Stimulated activated CD4-positive, alpha-beta T cell treated with anti-CD3 and anti-CD28 coated beads, Interleukin-12 subunit alpha, Interleukin-12 subunit beta, amount 100 ng/mL, for 4 hours (primary cell): Measurements from ENCODE around the gene RNF180.

ENCODE experiments used
- DNase-seq: peaks from one replicate; pipeline ENCODE4 v3.0.0-alpha.2; 2020

The RNF180 gene, protein sequence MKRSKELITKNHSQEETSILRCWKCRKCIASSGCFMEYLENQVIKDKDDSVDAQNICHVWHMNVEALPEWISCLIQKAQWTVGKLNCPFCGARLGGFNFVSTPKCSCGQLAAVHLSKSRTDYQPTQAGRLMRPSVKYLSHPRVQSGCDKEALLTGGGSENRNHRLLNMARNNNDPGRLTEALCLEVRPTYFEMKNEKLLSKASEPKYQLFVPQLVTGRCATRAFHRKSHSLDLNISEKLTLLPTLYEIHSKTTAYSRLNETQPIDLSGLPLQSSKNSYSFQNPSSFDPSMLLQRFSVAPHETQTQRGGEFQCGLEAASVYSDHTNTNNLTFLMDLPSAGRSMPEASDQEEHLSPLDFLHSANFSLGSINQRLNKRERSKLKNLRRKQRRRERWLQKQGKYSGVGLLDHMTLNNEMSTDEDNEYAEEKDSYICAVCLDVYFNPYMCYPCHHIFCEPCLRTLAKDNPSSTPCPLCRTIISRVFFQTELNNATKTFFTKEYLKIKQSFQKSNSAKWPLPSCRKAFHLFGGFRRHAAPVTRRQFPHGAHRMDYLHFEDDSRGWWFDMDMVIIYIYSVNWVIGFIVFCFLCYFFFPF

DNA sequence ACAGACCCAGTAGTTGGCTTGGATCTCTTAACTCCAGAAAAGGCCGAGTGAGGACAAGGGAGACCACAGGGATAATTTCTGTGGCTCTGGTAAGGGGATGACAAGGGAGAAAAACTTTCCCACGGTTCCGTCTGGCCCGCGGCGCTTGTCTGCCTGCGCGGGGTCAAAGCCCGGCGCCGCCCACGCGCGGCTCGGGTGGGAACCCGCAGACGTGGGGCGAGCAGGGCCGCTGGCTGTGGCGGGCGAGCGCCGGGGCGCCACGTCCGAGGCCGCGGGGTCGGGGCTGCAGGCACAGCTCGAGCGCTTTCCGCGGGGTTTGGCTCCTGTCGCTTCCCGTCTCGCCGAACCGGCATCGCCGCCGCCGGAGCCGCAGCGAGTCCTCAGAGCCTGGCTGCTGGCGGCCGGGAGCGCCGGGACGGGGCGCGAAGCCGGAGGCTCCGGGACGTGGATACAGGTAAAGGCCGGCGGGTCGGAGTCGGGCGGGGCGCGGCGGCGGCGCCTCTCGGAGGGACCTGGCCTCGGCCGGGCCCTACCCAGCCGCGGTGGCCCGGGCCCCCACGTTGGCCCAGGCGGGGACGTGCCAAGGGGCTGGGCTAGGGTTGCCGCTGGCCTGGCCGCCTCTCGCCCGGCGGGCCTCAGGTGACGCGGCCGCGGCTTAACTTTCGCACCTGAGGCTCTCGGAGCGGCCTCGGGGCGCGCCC lies at the start of gene RNF180:
RNF180 (plus strand) TSS at position 344 of the 701 bp plus-strand sequence. CDS start 34,965 bp downstream, outside the sequence.
- no peak for DNase-seq

- no peak for DNase-seq
Observed at GRCh38 chr5:64125521-64125920, 40.1 kb upstream of the RNF180 start.

GRCh38 chr5:64126202-64126741 lies 39.4 kb upstream of the RNF180 start:
- no peak for DNase-seq

- no peak for DNase-seq
Observed at GRCh38 chr5:64140018-64140417, 25.6 kb upstream of the RNF180 start.

GRCh38 chr5:64144425-64145215 lies 21.0 kb upstream of the RNF180 start:
- no peak for DNase-seq

DNA sequence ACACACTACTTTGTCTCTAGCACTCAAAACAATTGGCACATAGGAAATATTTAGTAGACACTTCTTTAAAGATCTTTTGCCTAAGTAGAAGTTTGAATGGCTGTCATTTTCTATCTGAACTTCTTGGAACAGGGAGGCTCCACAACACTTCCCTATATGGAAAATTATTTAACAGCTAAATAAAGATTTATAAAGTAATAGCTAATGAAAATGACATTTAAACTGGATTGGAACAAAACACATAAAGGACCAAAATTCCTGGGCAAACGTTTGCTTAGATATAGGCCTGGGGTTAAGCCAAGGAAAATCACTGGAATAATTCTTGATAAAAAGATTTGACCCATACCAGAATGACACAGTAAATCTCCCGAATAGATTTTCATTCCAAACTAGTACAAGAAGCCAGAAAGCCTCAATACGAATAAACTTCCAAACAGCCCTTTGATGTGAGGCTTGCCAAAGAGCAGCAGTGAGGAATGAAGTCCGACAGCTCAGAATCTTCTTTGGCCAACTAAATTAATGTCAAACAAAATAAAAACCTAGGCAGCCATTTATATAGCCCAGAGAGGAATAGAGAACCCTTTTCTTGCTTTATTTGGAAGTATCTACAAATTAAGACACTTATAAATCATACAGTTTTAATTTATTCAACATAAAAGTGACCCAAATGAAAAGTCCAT lies 20.3 kb upstream of the RNF180 start:
- no peak for DNase-seq

DNA sequence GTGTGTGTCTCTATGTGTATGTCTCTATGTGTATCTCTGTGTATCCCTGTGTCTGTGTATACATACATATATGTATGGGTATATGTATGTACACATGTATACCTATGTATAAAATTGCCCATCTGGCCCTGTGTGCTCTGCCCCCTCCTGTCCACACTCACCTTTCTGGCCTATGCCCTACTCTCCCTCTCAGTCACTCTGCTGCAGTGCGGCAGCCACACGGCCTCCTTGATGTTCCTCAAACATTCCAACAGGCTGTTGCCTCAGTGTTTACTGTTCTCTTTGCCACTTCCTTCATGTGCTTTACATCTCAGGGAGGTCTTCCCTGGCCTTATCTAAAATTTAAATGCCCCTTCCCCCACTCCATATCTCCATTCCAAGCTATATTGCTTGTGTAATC lies 18.3 kb upstream of the RNF180 start:
- DNase-seq = no peak

- DNase-seq = no peak
Observed at GRCh38 chr5:64147849-64148441, 17.7 kb upstream of the RNF180 start.

DNA sequence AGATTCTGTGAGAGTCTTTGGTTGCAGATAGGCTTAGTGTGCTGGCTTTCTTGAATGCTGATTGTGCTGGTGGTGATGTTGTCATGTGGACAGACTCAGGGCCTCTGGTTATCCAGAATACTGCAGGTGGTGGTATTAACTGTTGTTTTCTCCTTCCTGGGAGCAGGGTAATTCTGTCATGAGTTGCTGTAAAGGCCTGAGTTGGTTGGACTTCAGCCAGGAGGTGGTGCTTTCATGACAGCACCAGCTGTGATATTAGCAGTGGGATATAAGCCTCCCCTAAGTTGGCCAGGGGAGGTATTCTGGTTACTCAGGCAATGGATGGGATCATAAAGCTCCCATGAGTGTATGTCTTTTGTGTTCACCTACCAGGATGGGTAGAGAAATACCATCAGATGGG lies 16.4 kb upstream of the RNF180 start:
- DNase-seq = no peak

DNA sequence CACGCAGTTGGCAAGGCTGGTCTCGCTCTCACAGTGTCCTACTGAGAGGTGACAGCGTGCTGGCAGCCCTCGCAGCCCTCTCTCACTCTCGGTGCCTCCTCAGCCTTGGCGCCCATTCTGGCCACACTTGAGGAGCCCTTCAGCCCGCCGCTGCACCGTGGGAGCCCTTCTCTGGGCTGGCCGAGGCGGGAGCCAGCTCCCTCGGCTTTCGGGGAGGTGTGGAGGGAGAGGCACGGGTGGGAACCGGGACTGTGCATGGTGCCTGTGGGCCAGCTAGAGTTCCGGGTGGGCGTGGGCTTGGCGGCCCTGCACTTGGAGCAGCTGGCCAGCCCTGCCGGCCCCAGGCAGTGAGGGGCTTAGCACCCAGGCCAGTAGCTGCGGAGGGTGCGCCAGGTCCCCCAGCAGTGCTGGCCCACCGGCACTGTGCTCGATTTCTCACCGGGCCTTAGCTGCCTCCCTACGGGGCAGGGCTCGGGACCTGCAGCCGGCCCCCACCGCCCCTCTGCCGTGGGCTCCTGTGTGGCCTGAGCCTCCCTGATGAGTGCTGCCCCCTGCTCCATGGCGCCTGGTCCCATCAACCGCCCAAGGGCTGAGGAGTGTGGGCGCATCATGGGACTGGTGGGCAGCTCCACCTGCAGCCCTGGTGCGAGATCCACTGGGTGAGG lies 15.7 kb upstream of the RNF180 start:
- no peak for DNase-seq

DNA sequence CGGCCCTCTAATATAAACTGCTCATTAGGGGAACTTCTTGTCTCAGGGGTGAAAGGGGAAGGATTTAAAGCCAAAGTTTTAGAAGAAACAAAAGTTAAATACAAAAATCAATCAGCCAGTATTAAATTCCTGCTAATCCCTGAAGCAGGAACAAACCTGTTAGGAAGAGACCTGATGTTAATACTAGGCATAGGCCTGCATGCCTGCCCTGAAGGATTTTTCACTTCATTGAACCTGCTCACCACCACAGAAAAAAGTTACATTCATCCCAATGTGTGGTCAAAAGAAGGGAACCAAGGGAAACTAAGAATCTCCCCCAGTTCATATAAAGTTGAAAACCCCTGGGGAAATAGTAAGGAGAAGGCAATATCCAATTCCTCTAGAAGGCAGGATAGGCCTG lies 9.4 kb upstream of the RNF180 start:
- DNase-seq = no peak

DNA sequence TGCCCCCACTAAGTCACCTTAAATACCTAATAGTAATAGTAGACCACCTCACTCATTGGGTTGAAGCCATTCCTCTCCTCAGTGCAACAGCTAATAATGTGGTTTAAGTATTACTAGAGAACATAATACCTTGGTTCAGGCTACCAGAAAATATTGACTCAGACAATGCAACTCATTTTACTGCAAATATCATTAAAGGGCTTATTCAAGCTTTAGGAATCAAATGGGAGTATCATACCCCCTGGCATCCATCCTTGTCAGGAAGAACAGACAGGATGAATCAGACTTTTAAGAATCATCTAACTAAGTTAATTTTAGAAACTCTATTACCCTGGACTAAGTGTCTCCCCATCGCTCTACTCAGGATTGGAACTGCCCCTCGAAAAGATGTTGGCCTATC lies 6.8 kb upstream of the RNF180 start:
- no peak for DNase-seq

DNA sequence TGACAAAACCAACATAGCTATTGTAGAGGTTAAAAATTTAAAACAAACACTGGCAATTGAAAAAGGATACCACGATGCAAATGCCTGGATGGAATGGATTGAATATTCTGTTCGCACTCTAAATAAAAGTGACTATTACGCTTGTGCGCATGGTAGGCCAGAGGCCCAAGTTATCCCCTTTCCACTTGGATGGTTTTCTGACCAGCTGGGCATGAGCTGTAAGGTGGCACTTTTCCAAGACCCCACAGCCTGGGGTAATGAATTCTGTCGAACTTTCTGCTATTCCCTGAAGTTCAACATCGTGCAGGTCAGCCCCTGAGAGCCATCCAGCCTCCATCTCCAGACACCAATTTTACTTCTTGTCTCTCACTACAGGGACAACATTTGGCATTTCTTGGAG lies 5.4 kb upstream of the RNF180 start:
- DNase-seq = no peak

- no peak for DNase-seq
Observed at GRCh38 chr5:64161420-64161819, 4.2 kb upstream of the RNF180 start.

- DNase-seq = no peak
Observed at GRCh38 chr5:64163135-64163534, 2.5 kb upstream of the RNF180 start.

GRCh38 chr5:64163746-64164145 lies 1.9 kb upstream of the RNF180 start:
- DNase-seq = no peak

DNA sequence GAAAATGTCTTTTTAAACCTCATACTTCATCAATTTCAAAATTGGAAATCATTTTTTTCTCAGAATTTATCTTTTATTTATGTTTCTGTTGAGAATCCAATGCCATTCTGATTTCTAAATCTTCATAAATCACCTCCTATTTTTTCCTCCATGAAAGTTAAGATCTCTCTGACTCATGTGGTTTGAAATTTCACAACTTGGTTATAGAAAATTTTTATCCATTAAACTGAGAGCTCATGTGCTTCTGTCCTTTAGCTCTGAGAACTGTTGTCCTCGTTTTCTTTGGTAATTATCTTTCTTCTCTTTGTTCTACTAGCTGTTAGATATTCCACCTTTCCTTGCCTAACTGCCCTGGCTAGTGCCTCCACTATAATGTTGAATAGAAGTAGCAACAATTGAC lies 1.5 kb upstream of the RNF180 start:
- DNase-seq = no peak

- DNase-seq = no peak
Observed at GRCh38 chr5:64165160-64165499, 513 bp upstream of the RNF180 start.

- no peak for DNase-seq
Observed at GRCh38 chr5:64166201-64166959, 737 bp downstream of the RNF180 start.

GRCh38 chr5:64176301-64176700 lies 10.7 kb downstream of the RNF180 start:
- no peak for DNase-seq
